OCI-LY3 (cell line): ENCODE data around the gene ANXA4.

Source experiments
- EZH2phosphoT487 ChIP-seq: fragments of 200-600 bp; shearing (Covaris generic); IDR thresholded peaks from 2 replicates; pipeline ENCODE4 v1.6.1; 2018; ENCODE audit warnings: antibody characterized with exemption, mixed run types, low read depth
- TF ChIP-seq, protein P1 (sequence below): fragments of 200-600, 300-600 bp; sonication (generic); IDR thresholded peaks from 2 replicates; pipeline ENCODE4 v1.5.1; 2014; ENCODE audit warnings: antibody characterized with exemption, low read length, low read depth

DNA sequence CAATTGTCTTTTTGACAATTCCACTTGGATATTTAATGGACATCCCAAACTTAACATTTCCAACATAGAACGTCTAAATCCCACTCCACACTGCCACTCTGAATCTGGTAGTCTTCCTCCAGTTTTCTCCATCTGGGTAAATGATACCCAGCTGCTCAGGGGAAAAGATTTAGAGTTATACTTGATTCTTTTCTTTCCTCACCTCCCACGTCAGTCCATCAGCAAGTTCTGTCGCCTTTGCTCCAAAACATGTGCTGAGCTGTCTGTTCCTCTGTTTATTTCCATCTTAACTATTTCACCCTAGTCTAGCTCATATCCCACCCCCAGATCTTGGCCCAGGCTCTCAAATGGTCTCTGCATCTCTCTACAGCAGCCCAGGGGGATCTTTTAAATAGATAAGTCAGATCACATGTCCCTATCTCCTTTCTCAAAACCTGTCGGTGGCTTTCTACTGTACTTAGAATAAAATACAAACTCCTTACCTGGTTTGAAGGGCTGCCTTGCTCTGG is 44.2 kb downstream of the ANXA4 start:
- TF ChIP-seq, protein P1, sequence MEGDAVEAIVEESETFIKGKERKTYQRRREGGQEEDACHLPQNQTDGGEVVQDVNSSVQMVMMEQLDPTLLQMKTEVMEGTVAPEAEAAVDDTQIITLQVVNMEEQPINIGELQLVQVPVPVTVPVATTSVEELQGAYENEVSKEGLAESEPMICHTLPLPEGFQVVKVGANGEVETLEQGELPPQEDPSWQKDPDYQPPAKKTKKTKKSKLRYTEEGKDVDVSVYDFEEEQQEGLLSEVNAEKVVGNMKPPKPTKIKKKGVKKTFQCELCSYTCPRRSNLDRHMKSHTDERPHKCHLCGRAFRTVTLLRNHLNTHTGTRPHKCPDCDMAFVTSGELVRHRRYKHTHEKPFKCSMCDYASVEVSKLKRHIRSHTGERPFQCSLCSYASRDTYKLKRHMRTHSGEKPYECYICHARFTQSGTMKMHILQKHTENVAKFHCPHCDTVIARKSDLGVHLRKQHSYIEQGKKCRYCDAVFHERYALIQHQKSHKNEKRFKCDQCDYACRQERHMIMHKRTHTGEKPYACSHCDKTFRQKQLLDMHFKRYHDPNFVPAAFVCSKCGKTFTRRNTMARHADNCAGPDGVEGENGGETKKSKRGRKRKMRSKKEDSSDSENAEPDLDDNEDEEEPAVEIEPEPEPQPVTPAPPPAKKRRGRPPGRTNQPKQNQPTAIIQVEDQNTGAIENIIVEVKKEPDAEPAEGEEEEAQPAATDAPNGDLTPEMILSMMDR, result no peak
- TF ChIP-seq EZH2phosphoT487, result no peak
